ENCODE results near the gene PHC2. TPM values are rescaled to one million over a fixed set of nuclear protein-coding genes. Genes with fewer than 3 reads are reported as not detected.
A peak's percentile ranks its signal among the peaks of the same experiment; 100 is the strongest.

The PHC2 gene
- total RNA-seq, 6 donors from 2014 or later, result 103 to 173 (median 129) TPM

DNA sequence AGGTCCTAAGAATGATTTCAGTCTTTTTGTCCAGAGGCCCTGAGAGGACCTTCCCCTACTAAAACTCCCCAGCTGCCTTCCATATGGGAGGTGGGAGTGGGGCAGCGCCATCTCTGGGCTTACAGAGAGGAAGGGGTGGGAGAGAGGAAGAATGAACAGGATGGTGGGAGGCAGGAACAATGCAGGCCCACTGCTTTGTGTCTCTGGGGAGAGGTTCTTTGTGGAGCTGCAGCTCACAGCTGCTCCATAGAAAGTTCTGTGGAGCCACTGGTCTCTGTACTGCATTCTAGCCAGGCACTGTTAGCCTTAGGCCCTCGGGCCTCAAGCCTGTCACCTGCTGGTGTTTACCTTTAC is 66.4 kb downstream of the PHC2 start:
- Histone ChIP-seq H3K4me1 (peaks cover 24 to 47% (median 42%) of the 10 kb centered on the region in 4 donors), H3K27ac (peak overlapping the region; percentile 45 to 76 (median 64)), H3K27me3 (no peaks in the 10 kb centered on the region), H3K4me3 (no peak overlapping the region), H3K9me3 (no peaks in the 10 kb centered on the region), H3K36me3 (no peaks in the 10 kb centered on the region)
- TF ChIP-seq EP300 (IDR thresholded peaks at IDR 0.05) (no peak), POLR2AphosphoS5 (IDR thresholded peaks at IDR 0.05) (no peak), POLR2A (IDR thresholded peaks at IDR 0.05) (no peak)
- TF ChIP-seq, protein P1, sequence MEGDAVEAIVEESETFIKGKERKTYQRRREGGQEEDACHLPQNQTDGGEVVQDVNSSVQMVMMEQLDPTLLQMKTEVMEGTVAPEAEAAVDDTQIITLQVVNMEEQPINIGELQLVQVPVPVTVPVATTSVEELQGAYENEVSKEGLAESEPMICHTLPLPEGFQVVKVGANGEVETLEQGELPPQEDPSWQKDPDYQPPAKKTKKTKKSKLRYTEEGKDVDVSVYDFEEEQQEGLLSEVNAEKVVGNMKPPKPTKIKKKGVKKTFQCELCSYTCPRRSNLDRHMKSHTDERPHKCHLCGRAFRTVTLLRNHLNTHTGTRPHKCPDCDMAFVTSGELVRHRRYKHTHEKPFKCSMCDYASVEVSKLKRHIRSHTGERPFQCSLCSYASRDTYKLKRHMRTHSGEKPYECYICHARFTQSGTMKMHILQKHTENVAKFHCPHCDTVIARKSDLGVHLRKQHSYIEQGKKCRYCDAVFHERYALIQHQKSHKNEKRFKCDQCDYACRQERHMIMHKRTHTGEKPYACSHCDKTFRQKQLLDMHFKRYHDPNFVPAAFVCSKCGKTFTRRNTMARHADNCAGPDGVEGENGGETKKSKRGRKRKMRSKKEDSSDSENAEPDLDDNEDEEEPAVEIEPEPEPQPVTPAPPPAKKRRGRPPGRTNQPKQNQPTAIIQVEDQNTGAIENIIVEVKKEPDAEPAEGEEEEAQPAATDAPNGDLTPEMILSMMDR (IDR thresholded peaks at IDR 0.05), result no peak
- 56 to 66% methylated on average over 2 of the region's 2 CpGs for WGBS, 2 donors
- ATAC-seq (ENCODE audit: low FRiP score in 2 of 2) (no peak), DNase-seq (no peak)

DNA sequence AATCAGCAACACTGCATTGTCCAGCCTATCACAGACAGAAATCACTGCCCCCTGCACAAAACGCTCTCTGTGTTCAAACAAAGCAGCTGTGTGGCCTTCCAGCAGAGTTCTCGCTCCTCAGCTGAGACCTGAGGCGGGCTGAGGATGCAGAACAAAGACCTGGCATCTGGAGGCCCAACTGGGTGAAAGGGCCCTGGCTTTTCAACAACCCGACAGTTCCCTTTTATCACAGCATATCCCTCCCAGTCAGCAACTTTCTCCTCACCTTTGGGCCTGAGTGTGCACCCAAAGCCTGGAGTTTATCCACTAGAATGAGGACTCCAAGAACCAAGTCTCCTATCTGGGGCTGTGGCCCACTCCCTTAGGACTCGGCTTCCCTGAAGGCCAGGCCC is 67.4 kb downstream of the PHC2 start:
- Histone ChIP-seq H3K27ac (peak overlapping the region; percentile 43 to 76 (median 64)), H3K4me3 (no peak overlapping the region), H3K9me3 (no peaks in the 10 kb centered on the region), H3K27me3 (no peaks in the 10 kb centered on the region), H3K4me1 (peaks cover 24 to 47% (median 42%) of the 10 kb centered on the region in 4 donors), H3K36me3 (no peaks in the 10 kb centered on the region)
- ATAC-seq (ENCODE audit: low FRiP score in 2 of 2), result no peak
- WGBS, 2 donors, result 69 to 76% methylated on average over 2 to 5 of the region's 5 CpGs
- no peak for TF ChIP-seq POLR2AphosphoS5 (IDR thresholded peaks at IDR 0.05)
- TF ChIP-seq, protein P1 (IDR thresholded peaks at IDR 0.05), result no peak
- no peak for TF ChIP-seq POLR2A (IDR thresholded peaks at IDR 0.05)
- TF ChIP-seq EP300 (IDR thresholded peaks at IDR 0.05), result no peak
- no peak for DNase-seq

DNA sequence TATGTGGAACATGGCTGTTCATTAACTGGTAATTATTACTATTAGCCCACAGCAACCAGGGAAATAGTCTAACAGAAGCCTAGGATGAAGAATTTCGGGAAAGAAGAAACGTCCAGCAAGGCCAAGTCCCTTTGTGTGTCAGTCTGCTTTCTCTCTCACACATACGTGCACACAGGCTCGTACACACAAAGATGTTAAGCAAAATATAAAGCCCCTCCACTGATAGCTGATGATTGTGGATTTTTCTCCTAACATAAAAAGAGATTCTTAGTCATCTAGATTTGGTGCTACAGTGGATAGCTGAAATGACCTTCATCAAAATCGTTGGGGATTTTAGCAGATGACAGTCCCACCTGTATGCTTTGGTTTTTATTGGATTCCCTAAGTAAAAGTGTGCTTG is 67.9 kb downstream of the PHC2 start:
- ATAC-seq (ENCODE audit: low FRiP score in 2 of 2) (no peak), DNase-seq (no peak)
- H3K4me3 ChIP-seq, result no peak overlapping the region
- H3K27me3 ChIP-seq, result no peaks in the 10 kb centered on the region
- TF ChIP-seq POLR2AphosphoS5 (IDR thresholded peaks at IDR 0.05) (no peak), EP300 (IDR thresholded peaks at IDR 0.05) (no peak), POLR2A (IDR thresholded peaks at IDR 0.05) (no peak)
- TF ChIP-seq, protein P1 (IDR thresholded peaks at IDR 0.05), result no peak
- no peaks in the 10 kb centered on the region for H3K36me3 ChIP-seq
- H3K9me3 ChIP-seq, result no peaks in the 10 kb centered on the region
- peaks cover 24 to 45% (median 42%) of the 10 kb centered on the region in 4 donors for H3K4me1 ChIP-seq
- WGBS, 2 donors, result 70 to 74% methylated on average over 5 of the region's 5 CpGs
- H3K27ac ChIP-seq, result peak overlapping the region in 3 of 4 donors; percentile 59 to 76 (median 69)

DNA sequence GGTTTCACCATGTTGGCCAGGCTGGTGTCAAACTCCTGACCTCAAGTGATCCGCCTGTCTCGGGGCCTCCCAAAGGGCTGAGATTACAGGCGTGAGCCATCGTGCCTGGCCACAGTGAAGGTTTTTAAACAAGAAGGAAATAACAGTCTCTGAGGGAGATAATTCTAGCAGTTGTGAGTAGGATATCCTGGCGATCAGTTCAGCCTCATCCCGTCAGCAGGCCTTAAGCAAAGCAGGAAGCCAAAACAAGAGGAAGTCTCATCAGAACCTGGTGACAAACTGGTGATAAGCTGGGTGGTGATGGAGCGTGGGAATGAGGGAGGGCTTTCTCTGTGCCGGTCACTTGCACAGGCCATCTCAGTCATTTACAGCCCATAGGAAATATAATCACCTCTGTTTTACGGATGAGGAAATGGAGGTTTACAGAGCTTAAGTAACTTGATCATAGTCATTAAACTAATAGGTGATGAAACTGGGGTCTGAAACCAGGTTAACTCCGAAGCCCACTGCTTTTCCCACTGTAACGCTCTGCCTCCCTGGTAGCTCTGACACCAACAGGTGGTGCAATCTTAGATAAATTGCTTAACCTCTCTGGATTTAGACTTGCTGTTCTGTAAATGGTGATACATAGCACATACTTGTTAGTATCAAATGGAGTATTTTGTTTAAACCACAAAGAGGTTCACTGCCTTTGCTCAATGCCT is 69.2 kb downstream of the PHC2 start:
- H3K9me3 ChIP-seq, result no peaks in the 10 kb centered on the region
- 61 to 63% methylated on average over 11 of the region's 11 CpGs for WGBS, 2 donors
- H3K36me3 ChIP-seq, result no peaks in the 10 kb centered on the region
- TF ChIP-seq, protein P1 (IDR thresholded peaks at IDR 0.05), result no peak
- TF ChIP-seq EP300 (IDR thresholded peaks at IDR 0.05), result peak in 1 of 4 donors; percentile 35
- TF ChIP-seq POLR2A (IDR thresholded peaks at IDR 0.05), result no peak
- TF ChIP-seq POLR2AphosphoS5 (IDR thresholded peaks at IDR 0.05), result peak; percentile 47 to 56
- peak overlapping the region in 3 of 4 donors; percentile 24 to 55 (median 55) for H3K27ac ChIP-seq
- ATAC-seq (ENCODE audit: low FRiP score in 2 of 2) (peak; percentile 38 to 41), DNase-seq (peak in 1 of 2 donors; percentile 49)
- peaks cover 15 to 43% (median 33%) of the 10 kb centered on the region in 4 donors for H3K4me1 ChIP-seq
- H3K4me3 ChIP-seq, result no peak overlapping the region
- H3K27me3 ChIP-seq, result no peaks in the 10 kb centered on the region

DNA sequence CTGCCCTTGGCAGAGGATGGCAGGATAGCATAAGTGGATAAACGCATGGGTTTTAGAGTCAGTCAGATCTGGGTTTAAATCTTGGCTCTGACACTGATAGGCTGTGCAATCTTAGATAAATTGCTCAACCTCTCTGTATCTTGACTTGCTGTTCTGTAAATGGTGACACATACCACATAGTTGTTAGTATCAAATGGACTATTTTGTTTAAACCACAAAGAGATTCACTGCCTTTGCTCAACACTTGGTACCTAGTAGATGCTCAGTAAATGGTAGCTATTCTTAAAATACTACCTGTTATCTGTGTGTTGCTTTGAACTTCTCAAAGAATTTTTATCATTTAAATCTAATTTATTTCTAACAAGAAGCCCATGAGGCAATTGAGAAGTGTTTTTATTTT is 70.5 kb downstream of the PHC2 start:
- TF ChIP-seq EP300 (IDR thresholded peaks at IDR 0.05) (no peak), POLR2A (IDR thresholded peaks at IDR 0.05) (no peak)
- TF ChIP-seq, protein P1 (IDR thresholded peaks at IDR 0.05), result no peak
- Histone ChIP-seq H3K36me3 (no peaks in the 10 kb centered on the region), H3K27ac (no peak overlapping the region), H3K27me3 (no peaks in the 10 kb centered on the region), H3K9me3 (no peaks in the 10 kb centered on the region), H3K4me3 (no peak overlapping the region), H3K4me1 (peaks cover 14 to 36% (median 29%) of the 10 kb centered on the region in 4 donors)
- DNase-seq, result no peak
- 56 to 68% methylated on average over 1 of the region's 1 CpG for WGBS, 2 donors
- ATAC-seq (ENCODE audit: low FRiP score in 2 of 2), result no peak
